SK-N-SH (cell line): Measurements from ENCODE around the gene BCL7B. TPM values are rescaled to one million over a fixed set of nuclear protein-coding genes. Genes with fewer than 3 reads are reported as not detected.

Experiments
- CTCF ChIA-PET: fragments of 300-600, 350-600 bp; formaldehyde crosslinking; extraction: SDS; loops from one replicate; lab custom pipeline; 2021; lab: Yijun Ruan, JAX
- POLR2A ChIA-PET: fragments of 350-600 bp; sonication (Branson Sonifier 250); formaldehyde crosslinking; extraction: SDS; loops from one replicate; lab custom pipeline; 2020; ENCODE audit warnings: antibody characterized with exemption, inconsistent platforms; lab: Yijun Ruan, JAX
- DNase-seq: peaks from one replicate; pipeline ENCODE4 v3.0.0; 2012
- H2AFZ ChIP-seq: fragments of 200-600 bp; sonication (generic); 2 replicates; pipeline ENCODE4 v1.8.1; 2016; ENCODE audit warnings: antibody characterized with exemption, mild to moderate bottlenecking, low read depth
- H3F3A ChIP-seq: fragments of 200-600 bp; sonication (generic); replicated peaks from 2 replicates; pipeline ENCODE3; 2016; ENCODE audit warnings: antibody characterized with exemption, mild to moderate bottlenecking; ENCODE audit not compliant: insufficient read depth
- H3K27ac ChIP-seq, 2 experiments: fragments of 200-500 bp in 1 of 2; fragments of 200-600 bp in 1 of 2; sonication (Bioruptor generic) in 1 of 2; sonication (generic), shearing (Covaris generic) in 1 of 2; 2 replicates each; pipeline versions ENCODE4 v1.5.1 to v1.6.1; 2014 to 2016; ENCODE audit warnings: low read depth in 2 of 2, inconsistent platforms in 1 of 2, low read length in 1 of 2, mild to moderate bottlenecking in 1 of 2, mixed read lengths in 1 of 2
- H3K27me3 ChIP-seq: fragments of 200-600 bp; sonication (generic), shearing (Covaris generic); 2 replicates; pipeline ENCODE4 v1.6.1; 2016; ENCODE audit warnings: mixed run types; ENCODE audit not compliant: insufficient read depth
- H3K36me3 ChIP-seq, 2 experiments: fragments of 200-500 bp in 1 of 2; fragments of 200-600 bp in 1 of 2; sonication (Bioruptor generic) in 1 of 2; sonication (generic) in 1 of 2; replicated peaks in 1 of 2; 2 replicates each; pipeline versions ENCODE3 to v1.5.1; 2014 to 2016; ENCODE audit warnings: low read length in 1 of 2, mild to moderate bottlenecking in 1 of 2; ENCODE audit not compliant: insufficient read depth in 2 of 2, control insufficient read depth in 1 of 2
- H3K4me1 ChIP-seq, 2 experiments: fragments of 200-500 bp in 1 of 2; fragments of 200-600 bp in 1 of 2; sonication (Bioruptor generic) in 1 of 2; sonication (generic), shearing (Covaris generic) in 1 of 2; 2 replicates each; pipeline versions ENCODE4 v1.5.1 to v1.6.1; 2014 to 2016; ENCODE audit warnings: low read depth in 1 of 2, low read length in 1 of 2, mixed run types in 1 of 2; ENCODE audit not compliant: insufficient read depth in 2 of 2, control insufficient read depth in 1 of 2
- H3K4me2 ChIP-seq: fragments of 200-600 bp; sonication (generic), shearing (Covaris generic); 2 replicates; pipeline ENCODE4 v1.6.1; 2017; ENCODE audit warnings: mixed run types
- H3K4me3 ChIP-seq, 2 experiments: fragments of 200-500 bp in 1 of 2; fragments of 200-600 bp in 1 of 2; sonication (Bioruptor generic) in 1 of 2; sonication (generic), shearing (Covaris generic) in 1 of 2; 2 replicates each; pipeline versions ENCODE4 v1.5.1 to v1.8.1; 2014 to 2016; ENCODE audit warnings: low read depth in 2 of 2, inconsistent platforms in 1 of 2, low read length in 1 of 2, mild to moderate bottlenecking in 1 of 2, mixed read lengths in 1 of 2, moderate library complexity in 1 of 2
- H3K79me2 ChIP-seq: fragments of 200-600 bp; sonication (generic); 2 replicates; pipeline ENCODE4 v1.8.1; 2017; ENCODE audit warnings: mild to moderate bottlenecking; ENCODE audit not compliant: insufficient read depth
- H3K9ac ChIP-seq: fragments of 200-600 bp; sonication (generic); 2 replicates; pipeline ENCODE4 v1.6.1; 2017; ENCODE audit warnings: mixed run types
- H3K9me2 ChIP-seq: fragments of 200-600 bp; sonication (generic); 2 replicates; pipeline ENCODE4 v1.6.1; 2017; ENCODE audit warnings: mixed run types
- H3K9me3 ChIP-seq: fragments of 200-600 bp; sonication (generic); 2 replicates; pipeline ENCODE4 v1.6.1; 2017; ENCODE audit warnings: mixed run types, mild to moderate bottlenecking, moderate library complexity
- H4K20me1 ChIP-seq: fragments of 200-600 bp; sonication (generic); 2 replicates; pipeline ENCODE4 v1.6.1; 2017; ENCODE audit warnings: mild to moderate bottlenecking, mixed run types; ENCODE audit not compliant: insufficient read depth
- FOSL2 ChIP-seq: IDR thresholded peaks from 2 replicates; pipeline ENCODE4 v1.4.0; 2012; ENCODE audit warnings: low read depth, mild to moderate bottlenecking, moderate library complexity, borderline replicate concordance
- FOXM1 ChIP-seq: IDR thresholded peaks from 2 replicates; pipeline ENCODE4 v1.4.0; 2012; ENCODE audit warnings: low read depth, mild to moderate bottlenecking
- GATA2 ChIP-seq: sonication (generic); formaldehyde crosslinking; IDR thresholded peaks from 2 replicates; pipeline ENCODE4 v1.5.0; 2020; ENCODE audit warnings: mild to moderate bottlenecking, missing genetic modification reagents
- IRF3 ChIP-seq: fragments of 150-350 bp; IDR thresholded peaks from 2 replicates; pipeline ENCODE4 v1.6.1; 2016; ENCODE audit warnings: mild to moderate bottlenecking, low read depth, low read length
- MAX ChIP-seq: IDR thresholded peaks from 2 replicates; pipeline ENCODE4 v1.4.0; 2012; ENCODE audit warnings: low read depth
- MEF2A ChIP-seq: IDR thresholded peaks from 2 replicates; pipeline ENCODE4 v1.4.0; 2012; ENCODE audit warnings: low read depth, borderline replicate concordance
- NFIC ChIP-seq: IDR thresholded peaks from 2 replicates; pipeline ENCODE4 v1.4.0; 2012; ENCODE audit warnings: borderline replicate concordance
- RCOR1 ChIP-seq: fragments of 150-350 bp; IDR thresholded peaks from 2 replicates; pipeline ENCODE4 v1.6.1; 2017; ENCODE audit warnings: antibody characterized with exemption, low read length
- RFX5 ChIP-seq: IDR thresholded peaks from 2 replicates; pipeline ENCODE4 v1.6.1; 2012; ENCODE audit warnings: mild to moderate bottlenecking, improper control_type of control experiment, low read length
- SIN3A ChIP-seq: IDR thresholded peaks from 2 replicates; pipeline ENCODE4 v1.6.1; 2012; ENCODE audit warnings: low read depth, mild to moderate bottlenecking, low read length, moderate library complexity, borderline replicate concordance
- SMC3 ChIP-seq: IDR thresholded peaks from 2 replicates; pipeline ENCODE4 v1.6.1; 2012; ENCODE audit warnings: low read depth, low read length, improper control_type of control experiment
- TCF12 ChIP-seq: IDR thresholded peaks from 2 replicates; pipeline ENCODE4 v1.4.0; 2012
- TEAD4 ChIP-seq: IDR thresholded peaks from 2 replicates; pipeline ENCODE4 v1.4.0; 2012; ENCODE audit warnings: mild to moderate bottlenecking, borderline replicate concordance; ENCODE audit not compliant: insufficient read depth
- YY1 ChIP-seq: IDR thresholded peaks from 2 replicates; pipeline ENCODE4 v1.4.0; 2012; ENCODE audit warnings: low read depth, mild to moderate bottlenecking
- ZBTB33 ChIP-seq: IDR thresholded peaks from 2 replicates; pipeline ENCODE4 v1.4.0; 2012; ENCODE audit warnings: low read depth, borderline replicate concordance
- whole genome bisulfite sequencing: methylation state at CpG from one replicate; pipeline ENCODE4 v1.1.6; 2017; ENCODE audit warnings: low lambda C conversion rate; 5-methylcytosine and 5-hydroxymethylcytosine counted together
- polyA plus RNA-seq, 3 experiments: library from polyadenylated mRNA; depleted of rRNA; stranded (reverse); fragments of >200 nt; gene quantifications; 2 replicates each; pipeline ENCODE4 v1.2.3, GENCODE V29; 2012
- TF ChIP-seq, protein P1 (sequence below): fragments of 200-600 bp; sonication (generic); IDR thresholded peaks from 2 replicates; pipeline ENCODE4 v1.6.1; 2017; ENCODE audit warnings: antibody characterized with exemption, mild to moderate bottlenecking, moderate library complexity
- TF ChIP-seq, protein P2 (sequence below): IDR thresholded peaks from 2 replicates; pipeline ENCODE4; 2012

The BCL7B gene
- polyA plus RNA-seq, 1 of the 3 experiments (the other 2 are of a cell fraction), result 114 TPM

DNA sequence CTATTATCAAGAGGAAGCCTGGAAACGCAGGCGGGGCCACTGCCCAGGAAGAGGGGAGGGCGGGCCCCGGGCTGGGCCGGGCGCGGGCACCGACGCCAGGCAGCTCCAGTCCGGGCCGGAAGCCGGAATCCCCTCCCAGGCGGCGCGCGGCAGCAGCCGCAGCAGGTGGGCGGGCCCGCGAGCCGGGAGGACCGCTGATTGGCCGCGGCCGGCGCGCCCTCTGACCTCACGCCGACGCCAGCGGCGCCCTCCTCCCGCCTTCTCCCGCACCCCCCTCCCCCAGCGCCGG, 438 bp downstream of the BCL7B start (continued):
- TF ChIP-seq NFIC (no peak), FOXM1 (no peak), SIN3A (no peak), GATA2 (CRISPR knock-in tag) (no peak), TCF12 (peak; percentile 11; the same call in 1 of the 2 replicates), TEAD4 (no peak), RFX5 (no peak)
- TF ChIP-seq, protein P1, sequence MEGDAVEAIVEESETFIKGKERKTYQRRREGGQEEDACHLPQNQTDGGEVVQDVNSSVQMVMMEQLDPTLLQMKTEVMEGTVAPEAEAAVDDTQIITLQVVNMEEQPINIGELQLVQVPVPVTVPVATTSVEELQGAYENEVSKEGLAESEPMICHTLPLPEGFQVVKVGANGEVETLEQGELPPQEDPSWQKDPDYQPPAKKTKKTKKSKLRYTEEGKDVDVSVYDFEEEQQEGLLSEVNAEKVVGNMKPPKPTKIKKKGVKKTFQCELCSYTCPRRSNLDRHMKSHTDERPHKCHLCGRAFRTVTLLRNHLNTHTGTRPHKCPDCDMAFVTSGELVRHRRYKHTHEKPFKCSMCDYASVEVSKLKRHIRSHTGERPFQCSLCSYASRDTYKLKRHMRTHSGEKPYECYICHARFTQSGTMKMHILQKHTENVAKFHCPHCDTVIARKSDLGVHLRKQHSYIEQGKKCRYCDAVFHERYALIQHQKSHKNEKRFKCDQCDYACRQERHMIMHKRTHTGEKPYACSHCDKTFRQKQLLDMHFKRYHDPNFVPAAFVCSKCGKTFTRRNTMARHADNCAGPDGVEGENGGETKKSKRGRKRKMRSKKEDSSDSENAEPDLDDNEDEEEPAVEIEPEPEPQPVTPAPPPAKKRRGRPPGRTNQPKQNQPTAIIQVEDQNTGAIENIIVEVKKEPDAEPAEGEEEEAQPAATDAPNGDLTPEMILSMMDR, result no peak

GRCh38 chr7:73556208-73557107, 1.0 kb downstream of the BCL7B start:
- peaks cover 3 to 22% of the 10 kb centered on the region in 2 experiments for H3K36me3 ChIP-seq
- H3K79me2 ChIP-seq, result peaks cover 55% of the 10 kb centered on the region
- peaks cover 9 to 15% of the 10 kb centered on the region in 2 experiments; a peak in 3 of 4 replicates for H3K4me1 ChIP-seq
- 12% methylated on average over 28 of the region's 28 CpGs for WGBS
- peaks cover 24% of the 10 kb centered on the region for H3F3A ChIP-seq
- no peaks in the 10 kb centered on the region for H3K27me3 ChIP-seq
- POLR2A ChIA-PET, result interaction anchor here (0.6 to 1.5 kb wide), 9 partner anchors 9 to 286 kb away, joined by 3 to 8 read pairs (median 5); partner anchors contain the start of genes BAZ1B, METTL27 and TBL2
- peak overlapping the region; percentile 61 to 84 for H3K4me3 ChIP-seq
- no peak for DNase-seq
- CTCF ChIA-PET, result interaction anchor here (0.6 to 1.6 kb wide), 6 partner anchors 8 to 470 kb away, joined by 3 to 9 read pairs (median 4); no protein-coding TSS in a partner anchor
- peak overlapping the region; percentile 98 for H3K9ac ChIP-seq
- H2AFZ ChIP-seq, result no peak overlapping the region
- H3K9me2 ChIP-seq, result no peaks in the 10 kb centered on the region
- H3K4me2 ChIP-seq, result peak overlapping the region; percentile 95
- no peaks in the 10 kb centered on the region for H3K9me3 ChIP-seq
- TF ChIP-seq SIN3A, result peak; percentile 89; the same call in 1 of the 2 replicates
- no peak for TF ChIP-seq MEF2A
- peaks cover 43% of the 10 kb centered on the region for H4K20me1 ChIP-seq
- peak overlapping the region; percentile 44 to 94 for H3K27ac ChIP-seq

DNA sequence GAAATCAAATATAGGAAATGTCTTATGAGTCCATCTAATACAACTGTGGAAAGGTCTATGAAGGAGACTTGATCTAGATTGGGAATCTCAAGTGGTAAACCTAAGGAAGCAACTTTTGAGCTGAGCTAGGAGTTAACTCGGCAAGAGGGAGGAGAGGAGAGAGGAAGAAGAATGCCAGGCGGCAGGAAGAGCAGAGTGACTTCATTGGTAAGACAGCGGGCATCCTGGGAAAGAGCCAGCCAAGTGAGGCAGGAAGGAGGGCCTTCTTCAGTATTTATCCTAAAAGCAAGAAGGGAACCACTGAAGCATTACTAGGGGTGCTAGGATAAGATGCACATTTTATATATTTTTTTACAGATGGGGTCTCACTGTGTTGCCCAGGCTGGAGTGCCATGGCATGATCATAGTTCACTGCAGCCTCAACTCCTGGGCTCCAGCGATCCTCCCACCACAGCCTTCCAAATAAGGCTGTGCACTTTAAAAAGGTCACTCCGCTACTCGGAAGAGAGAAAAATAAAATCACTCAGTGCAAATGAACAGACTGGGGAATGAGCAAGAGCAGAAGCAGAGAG, 2.0 kb downstream of the BCL7B start:
- DNase-seq, result no peak
- CTCF ChIA-PET, result no interaction called here
- no peaks in the 10 kb centered on the region for H3K9me2 ChIP-seq
- H3K4me3 ChIP-seq, result peak overlapping the region; percentile 61 to 84; a peak in 3 of 4 replicates
- peak overlapping the region; percentile 98; the same call in 1 of the 2 replicates for H3K9ac ChIP-seq
- H3K4me1 ChIP-seq, result peaks cover 9 to 15% of the 10 kb centered on the region in 2 experiments; a peak in 3 of 4 replicates
- peaks cover 50% of the 10 kb centered on the region for H4K20me1 ChIP-seq
- no peak overlapping the region for H2AFZ ChIP-seq
- H3F3A ChIP-seq, result peaks cover 24% of the 10 kb centered on the region
- peaks cover 64% of the 10 kb centered on the region for H3K79me2 ChIP-seq
- peaks cover 7 to 29% of the 10 kb centered on the region in 2 experiments for H3K36me3 ChIP-seq
- H3K27me3 ChIP-seq, result no peaks in the 10 kb centered on the region
- 84% methylated on average over 6 of the region's 6 CpGs for WGBS
- peak overlapping the region in 1 of 2 experiments; percentile 94; a peak in 1 of 4 replicates for H3K27ac ChIP-seq
- no peaks in the 10 kb centered on the region for H3K9me3 ChIP-seq
- peak overlapping the region; percentile 95 for H3K4me2 ChIP-seq
- POLR2A ChIA-PET, result no interaction called here
- no peak for TF ChIP-seq ZBTB33
- TF ChIP-seq SIN3A, result no peak
- no peak for TF ChIP-seq MAX
- TF ChIP-seq SMC3, result no peak
- TF ChIP-seq FOSL2, result no peak
- TF ChIP-seq GATA2 (CRISPR knock-in tag), result no peak
- no peak for TF ChIP-seq NFIC
- TF ChIP-seq YY1, result no peak
- no peak for TF ChIP-seq IRF3
- no peak for TF ChIP-seq MEF2A
- TF ChIP-seq RCOR1, result no peak
- TF ChIP-seq, protein P2, sequence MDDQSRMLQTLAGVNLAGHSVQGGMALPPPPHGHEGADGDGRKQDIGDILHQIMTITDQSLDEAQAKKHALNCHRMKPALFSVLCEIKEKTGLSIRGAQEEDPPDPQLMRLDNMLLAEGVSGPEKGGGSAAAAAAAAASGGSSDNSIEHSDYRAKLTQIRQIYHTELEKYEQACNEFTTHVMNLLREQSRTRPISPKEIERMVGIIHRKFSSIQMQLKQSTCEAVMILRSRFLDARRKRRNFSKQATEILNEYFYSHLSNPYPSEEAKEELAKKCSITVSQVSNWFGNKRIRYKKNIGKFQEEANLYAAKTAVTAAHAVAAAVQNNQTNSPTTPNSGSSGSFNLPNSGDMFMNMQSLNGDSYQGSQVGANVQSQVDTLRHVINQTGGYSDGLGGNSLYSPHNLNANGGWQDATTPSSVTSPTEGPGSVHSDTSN, result no peak
